ENCODE data around the gene CDH9.

Gene CDH9

GRCh38 chr5:27015758-27016157 lies 22.6 kb downstream of the CDH9 start:
- Histone ChIP-seq H3K36me3 (ENCODE audit: control insufficient read depth in 2 of 2, insufficient read depth in 1 of 2, low read length in 2 of 2) (no peaks in the 10 kb centered on the region), H3K27ac (ENCODE audit: extremely low read depth, low read depth, low read length) (no peak overlapping the region), H3K4me1 (ENCODE audit: control insufficient read depth, insufficient read depth, low read length) (no peaks in the 10 kb centered on the region), H3K9me3 (ENCODE audit: control insufficient read depth, insufficient read depth, low read depth, low read length) (no peaks in the 10 kb centered on the region), H3K4me3 (ENCODE audit: low read depth, low read length) (no peak overlapping the region)
- no peak for TF ChIP-seq ZNF561 (tag by site-specific recombination; IDR thresholded peaks at IDR 0.05; ENCODE audit: borderline replicate concordance)
- TF ChIP-seq ZNF174 (tag by site-specific recombination; IDR thresholded peaks at IDR 0.05): no peak
- TF ChIP-seq KLF8 (tag by site-specific recombination; IDR thresholded peaks at IDR 0.05): no peak
- no peak for TF ChIP-seq ZNF610 (tag by site-specific recombination; IDR thresholded peaks at IDR 0.05; ENCODE audit: borderline replicate concordance)
- TF ChIP-seq ZNF2 (tag by site-specific recombination; IDR thresholded peaks at IDR 0.05): no peak
- no peak for TF ChIP-seq ZNF302 (tag by site-specific recombination; IDR thresholded peaks at IDR 0.05; ENCODE audit: low read depth)
- no peak for TF ChIP-seq OSR2 (tag by site-specific recombination; IDR thresholded peaks at IDR 0.05)
- TF ChIP-seq PRDM6 (tag by site-specific recombination; IDR thresholded peaks at IDR 0.05): no peak
- TF ChIP-seq ZNF157 (tag by site-specific recombination; IDR thresholded peaks at IDR 0.05): no peak
- TF ChIP-seq ZNF791 (tag by site-specific recombination; IDR thresholded peaks at IDR 0.05): no peak
- CTCF ChIA-PET: interaction anchor here (0.6 kb wide), 1 partner anchor 1842 kb away, joined by 4 read pairs; no protein-coding TSS in a partner anchor
- POLR2A ChIA-PET: no interaction called here

- CTCF ChIA-PET: interaction anchor here (0.7 kb wide), 1 partner anchor 8 kb away, joined by 3 read pairs; no protein-coding TSS in a partner anchor
These were observed 27.1 kb downstream of the CDH9 start for GRCh38 chr5:27011274-27011673.

More at GRCh38 chr5:27011274-27011673, 27.1 kb downstream of the CDH9 start:
- Histone ChIP-seq H3K9me3 (ENCODE audit: control insufficient read depth, insufficient read depth, low read depth, low read length) (no peaks in the 10 kb centered on the region), H3K36me3 (ENCODE audit: control insufficient read depth in 2 of 2, insufficient read depth in 1 of 2, low read length in 2 of 2) (no peaks in the 10 kb centered on the region), H3K27ac (ENCODE audit: extremely low read depth, low read depth, low read length) (no peak overlapping the region), H3K4me3 (ENCODE audit: low read depth, low read length) (no peak overlapping the region), H3K4me1 (ENCODE audit: control insufficient read depth, insufficient read depth, low read length) (no peaks in the 10 kb centered on the region)
- POLR2A ChIA-PET: no interaction called here
- no peak for TF ChIP-seq ZNF433 (tag by site-specific recombination; IDR thresholded peaks at IDR 0.05; ENCODE audit: low read depth)
- TF ChIP-seq ZNF138 (tag by site-specific recombination; IDR thresholded peaks at IDR 0.05; ENCODE audit: borderline replicate concordance): no peak
- no peak for TF ChIP-seq ZEB2 (tag by site-specific recombination; IDR thresholded peaks at IDR 0.05)
- TF ChIP-seq ZNF658 (tag by site-specific recombination; IDR thresholded peaks at IDR 0.05): no peak
- no peak for TF ChIP-seq ZNF423 (tag by site-specific recombination; IDR thresholded peaks at IDR 0.05)
- TF ChIP-seq ZBTB7A (tag by site-specific recombination; IDR thresholded peaks at IDR 0.05; ENCODE audit: low read depth): no peak
- TF ChIP-seq ZNF280D (tag by site-specific recombination; IDR thresholded peaks at IDR 0.05): no peak
- TF ChIP-seq ZNF561 (tag by site-specific recombination; IDR thresholded peaks at IDR 0.05; ENCODE audit: borderline replicate concordance): no peak
- no peak for TF ChIP-seq ZNF121 (tag by site-specific recombination; IDR thresholded peaks at IDR 0.05)
- no peak for TF ChIP-seq ZNF366 (tag by site-specific recombination; conservative IDR thresholded peaks at IDR 0.05)
- no peak for TF ChIP-seq ZNF2 (tag by site-specific recombination; IDR thresholded peaks at IDR 0.05)
- TF ChIP-seq ZNF548 (tag by site-specific recombination; IDR thresholded peaks at IDR 0.05): no peak
- TF ChIP-seq ZBTB44 (tag by site-specific recombination; IDR thresholded peaks at IDR 0.05): no peak

Data from HEK293 (cell line).